ENCODE measurements around the gene WBP4. TPM values are rescaled to one million over a fixed set of nuclear protein-coding genes. Genes with fewer than 3 reads are reported as not detected.

The WBP4 gene
- total RNA-seq, 1 experiment from 2014 or later, result 7.2 TPM

- WGBS (ENCODE audit: extremely low coverage, insufficient read length, low lambda C conversion rate), result no CpG with 5 or more reads among the region's 8 CpGs
- no peaks in the 10 kb centered on the region for H3K36me3 Mint-ChIP-seq (ENCODE audit: insufficient read depth in 1 of 3, low read depth in 3 of 3)
Observed at GRCh38 chr13:41026788-41027187, 34.5 kb upstream of the WBP4 start.

More at GRCh38 chr13:41026788-41027187, 34.5 kb upstream of the WBP4 start:
- Histone ChIP-seq H3K14ac (ENCODE audit: insufficient read depth, low read length) (no peak overlapping the region), H3K18ac (ENCODE audit: insufficient read length, low read depth, low read length) (no peak overlapping the region), H3K56ac (ENCODE audit: insufficient read length, low read depth, low read length) (no peak overlapping the region), H2BK20ac (ENCODE audit: low read depth, low read length, poor library complexity, severe bottlenecking) (no peak overlapping the region), H2BK15ac (ENCODE audit: low read depth, low read length) (no peak overlapping the region), H2BK120ac (ENCODE audit: low read depth, low read length, poor library complexity, severe bottlenecking) (no peak overlapping the region), H3K4me2 (ENCODE audit: insufficient read depth, insufficient read length, low read length) (no peak overlapping the region), H3K27me3 (ENCODE audit: insufficient read depth, low read length) (no peaks in the 10 kb centered on the region), H3K79me1 (ENCODE audit: insufficient read depth, low read depth, low read length, poor library complexity, severe bottlenecking) (no peaks in the 10 kb centered on the region), H3K27ac (ENCODE audit: insufficient read length, low read depth, low read length) (no peak overlapping the region), H2BK5ac (ENCODE audit: insufficient read length, low read length) (no peak overlapping the region), H2AFZ (ENCODE audit: low read length) (no peak overlapping the region), H3K23me2 (ENCODE audit: insufficient read length, low read depth, low read length, poor library complexity, severe bottlenecking) (no peaks in the 10 kb centered on the region), H3T11ph (ENCODE audit: low read length) (no peak overlapping the region), H4K5ac (ENCODE audit: insufficient read length, low read depth, low read length) (no peak overlapping the region), H4K20me1 (ENCODE audit: control insufficient read depth, insufficient read depth, insufficient read length) (no peaks in the 10 kb centered on the region), H2AK5ac (ENCODE audit: insufficient read length, low read length) (no peak overlapping the region), H3K23ac (ENCODE audit: insufficient read length, low read depth, low read length) (no peak overlapping the region), H3K4me1 (ENCODE audit: insufficient read depth, low read length) (no peaks in the 10 kb centered on the region), H3K9ac (ENCODE audit: extremely low read depth, insufficient read length, low read length) (no peak overlapping the region), H3K9me3 (ENCODE audit: control insufficient read depth, low read depth, low read length) (no peaks in the 10 kb centered on the region), H2BK12ac (ENCODE audit: insufficient read length, low read depth, low read length) (no peak overlapping the region), H3K4ac (ENCODE audit: low read depth, low read length) (no peak overlapping the region), H3K79me2 (ENCODE audit: insufficient read depth, low read length) (no peaks in the 10 kb centered on the region), H4K91ac (ENCODE audit: insufficient read length, low read depth, low read length) (no peak overlapping the region), H4K8ac (replicated peaks; ENCODE audit: insufficient read length, low read depth, low read length) (no peak overlapping the region)
- H3K4me1 Mint-ChIP-seq, result peaks cover 0 to under 1% of the 10 kb centered on the region in 2 experiments; a peak in 3 of 4 replicates
- no peak for TF ChIP-seq CTCF (conservative IDR thresholded peaks at IDR 0.05)
- H3K27ac Mint-ChIP-seq, result no peak overlapping the region
- H3K27me3 Mint-ChIP-seq (ENCODE audit: low read depth), result no peaks in the 10 kb centered on the region
- no peak overlapping the region for H3K4me3 Mint-ChIP-seq
- H3K9me3 Mint-ChIP-seq, result no peaks in the 10 kb centered on the region
- no peak for DNase-seq
